ENCODE measurements around the gene PDIA5. TPM values are rescaled to one million over a fixed set of nuclear protein-coding genes. Genes with fewer than 3 reads are reported as not detected.

The PDIA5 gene
- total RNA-seq, 2 experiments from 2014 or later, result 8.1 to 11.7 TPM

DNA sequence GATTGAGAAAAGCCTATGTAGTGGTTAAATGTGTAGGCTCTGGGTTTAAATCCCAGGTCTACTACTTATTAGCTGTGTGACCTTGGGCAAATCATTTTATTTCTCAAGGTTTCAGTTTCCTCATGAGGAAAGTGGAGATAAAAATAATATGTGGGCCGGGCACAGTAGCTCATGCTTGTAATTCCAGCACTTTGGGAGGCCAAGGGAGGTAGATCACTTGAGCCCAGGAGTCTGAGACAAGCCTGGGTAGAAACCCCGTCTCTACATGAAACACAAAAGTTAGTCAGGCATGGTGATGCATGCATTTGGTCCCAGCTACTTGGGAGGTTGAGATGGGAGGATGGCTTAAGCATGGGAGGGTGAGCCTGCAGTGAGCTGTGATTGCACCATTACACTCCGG lies 47.7 kb upstream of the PDIA5 start:
- no peak overlapping the region for H2AFZ ChIP-seq (ENCODE audit: low read length)
- H4K20me1 ChIP-seq (ENCODE audit: insufficient read depth, low read length), result no peaks in the 10 kb centered on the region
- no peak overlapping the region for H3K27ac ChIP-seq (ENCODE audit: low read depth, low read length, poor library complexity, severe bottlenecking)
- H3K4me3 ChIP-seq (ENCODE audit: low read depth, low read length, poor library complexity, severe bottlenecking), result no peak overlapping the region
- TF ChIP-seq EZH2phosphoT487 (IDR thresholded peaks at IDR 0.05; ENCODE audit: borderline replicate concordance, low read depth, low read length), result no peak
- TF ChIP-seq, protein P1, sequence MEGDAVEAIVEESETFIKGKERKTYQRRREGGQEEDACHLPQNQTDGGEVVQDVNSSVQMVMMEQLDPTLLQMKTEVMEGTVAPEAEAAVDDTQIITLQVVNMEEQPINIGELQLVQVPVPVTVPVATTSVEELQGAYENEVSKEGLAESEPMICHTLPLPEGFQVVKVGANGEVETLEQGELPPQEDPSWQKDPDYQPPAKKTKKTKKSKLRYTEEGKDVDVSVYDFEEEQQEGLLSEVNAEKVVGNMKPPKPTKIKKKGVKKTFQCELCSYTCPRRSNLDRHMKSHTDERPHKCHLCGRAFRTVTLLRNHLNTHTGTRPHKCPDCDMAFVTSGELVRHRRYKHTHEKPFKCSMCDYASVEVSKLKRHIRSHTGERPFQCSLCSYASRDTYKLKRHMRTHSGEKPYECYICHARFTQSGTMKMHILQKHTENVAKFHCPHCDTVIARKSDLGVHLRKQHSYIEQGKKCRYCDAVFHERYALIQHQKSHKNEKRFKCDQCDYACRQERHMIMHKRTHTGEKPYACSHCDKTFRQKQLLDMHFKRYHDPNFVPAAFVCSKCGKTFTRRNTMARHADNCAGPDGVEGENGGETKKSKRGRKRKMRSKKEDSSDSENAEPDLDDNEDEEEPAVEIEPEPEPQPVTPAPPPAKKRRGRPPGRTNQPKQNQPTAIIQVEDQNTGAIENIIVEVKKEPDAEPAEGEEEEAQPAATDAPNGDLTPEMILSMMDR (conservative IDR thresholded peaks at IDR 0.05; ENCODE audit: low read length), result no peak
- ChIA-PET POLR2A (interaction anchor here (1.0 kb wide), 1 partner anchor 23 kb away, joined by 3 read pairs; no protein-coding TSS in a partner anchor), CTCF (ENCODE audit: unreplicated experiment) (no interaction called here)
- no peaks in the 10 kb centered on the region for H3K9me3 ChIP-seq (ENCODE audit: low read length)
- H3K4me2 ChIP-seq (ENCODE audit: low read length), result no peak overlapping the region
- no peaks in the 10 kb centered on the region for H3K79me2 ChIP-seq (ENCODE audit: insufficient read depth, low read depth, low read length)
- H3K4me1 ChIP-seq (ENCODE audit: insufficient read depth, low read length, poor library complexity, severe bottlenecking), result no peaks in the 10 kb centered on the region
- BruUV-seq (replicated peaks), result no TSS peak
- no peaks in the 10 kb centered on the region for H3K9me2 ChIP-seq (ENCODE audit: insufficient read depth, low read length)
- no peak for DNase-seq (ENCODE audit: low spot score)
- intact Hi-C loops (cut with micrococcal nuclease; ENCODE audit: unreplicated experiment), result no loop called here
- H3K36me3 ChIP-seq (ENCODE audit: insufficient read depth, low read length), result no peaks in the 10 kb centered on the region

DNA sequence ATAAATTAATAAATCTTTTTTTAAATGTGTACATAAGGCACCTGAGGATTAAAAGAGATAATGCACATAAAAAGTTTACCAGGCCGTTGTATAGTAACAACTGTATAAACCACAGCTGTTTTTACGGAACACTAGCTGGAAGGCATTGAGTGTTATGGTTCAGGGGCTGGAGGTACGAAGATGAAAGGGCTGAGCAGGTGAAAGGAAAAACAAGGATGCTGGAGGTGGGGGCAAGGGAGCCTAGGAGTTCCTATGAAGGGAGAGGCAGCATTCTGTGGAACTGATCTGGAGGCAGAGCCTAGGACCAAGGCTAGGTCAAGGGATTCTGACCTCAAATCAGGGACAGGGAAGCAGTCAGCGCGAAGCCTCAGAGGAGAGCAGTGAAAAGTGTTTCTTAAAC lies 47.2 kb upstream of the PDIA5 start:
- H3K36me3 ChIP-seq (ENCODE audit: insufficient read depth, low read length), result no peaks in the 10 kb centered on the region
- H3K4me2 ChIP-seq (ENCODE audit: low read length), result no peak overlapping the region
- no TSS peak for BruUV-seq (replicated peaks)
- H3K9me2 ChIP-seq (ENCODE audit: insufficient read depth, low read length), result no peaks in the 10 kb centered on the region
- no peaks in the 10 kb centered on the region for H3K9me3 ChIP-seq (ENCODE audit: low read length)
- H2AFZ ChIP-seq (ENCODE audit: low read length), result no peak overlapping the region
- no peaks in the 10 kb centered on the region for H3K79me2 ChIP-seq (ENCODE audit: insufficient read depth, low read depth, low read length)
- DNase-seq (ENCODE audit: low spot score), result no peak
- TF ChIP-seq, protein P1 (conservative IDR thresholded peaks at IDR 0.05; ENCODE audit: low read length), result no peak
- TF ChIP-seq EZH2phosphoT487 (IDR thresholded peaks at IDR 0.05; ENCODE audit: borderline replicate concordance, low read depth, low read length), result no peak
- no peaks in the 10 kb centered on the region for H3K4me1 ChIP-seq (ENCODE audit: insufficient read depth, low read length, poor library complexity, severe bottlenecking)
- no peak overlapping the region for H3K4me3 ChIP-seq (ENCODE audit: low read depth, low read length, poor library complexity, severe bottlenecking)
- CTCF ChIA-PET (ENCODE audit: unreplicated experiment), result no interaction called here
- H3K27ac ChIP-seq (ENCODE audit: low read depth, low read length, poor library complexity, severe bottlenecking), result no peak overlapping the region
- POLR2A ChIA-PET, result interaction anchor here (1.0 kb wide), 1 partner anchor 24 kb away, joined by 3 read pairs; no protein-coding TSS in a partner anchor
- intact Hi-C loops (cut with micrococcal nuclease; ENCODE audit: unreplicated experiment), result no loop called here
- H4K20me1 ChIP-seq (ENCODE audit: insufficient read depth, low read length), result no peaks in the 10 kb centered on the region

DNA sequence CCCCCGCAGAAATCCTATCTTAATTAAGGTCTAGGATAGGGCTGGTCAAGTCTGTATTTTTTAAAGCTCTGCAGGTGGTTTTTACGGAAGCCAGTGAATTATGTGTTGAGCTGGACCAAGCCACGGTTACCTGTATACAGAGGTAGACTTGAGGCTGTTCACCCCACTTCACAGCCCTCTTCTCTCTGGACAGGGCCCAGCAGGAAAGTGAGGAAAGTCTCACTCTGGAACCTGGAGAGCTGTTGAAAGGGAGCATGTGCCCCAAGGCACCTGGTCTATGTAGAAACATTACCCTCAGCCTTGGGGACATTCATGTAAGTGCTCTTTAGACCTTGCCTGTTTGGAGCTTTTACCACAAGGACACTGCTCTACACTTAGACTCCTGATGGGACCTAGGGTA lies 46.1 kb upstream of the PDIA5 start:
- Histone ChIP-seq H3K9me3 (ENCODE audit: low read length) (no peaks in the 10 kb centered on the region), H3K4me1 (ENCODE audit: insufficient read depth, low read length, poor library complexity, severe bottlenecking) (no peaks in the 10 kb centered on the region), H4K20me1 (ENCODE audit: insufficient read depth, low read length) (no peaks in the 10 kb centered on the region), H3K27ac (ENCODE audit: low read depth, low read length, poor library complexity, severe bottlenecking) (no peak overlapping the region), H3K36me3 (ENCODE audit: insufficient read depth, low read length) (no peaks in the 10 kb centered on the region), H3K4me2 (ENCODE audit: low read length) (no peak overlapping the region), H3K4me3 (ENCODE audit: low read depth, low read length, poor library complexity, severe bottlenecking) (no peak overlapping the region), H3K79me2 (ENCODE audit: insufficient read depth, low read depth, low read length) (no peaks in the 10 kb centered on the region), H3K9me2 (ENCODE audit: insufficient read depth, low read length) (no peaks in the 10 kb centered on the region), H2AFZ (ENCODE audit: low read length) (no peak overlapping the region)
- BruUV-seq (replicated peaks), result no TSS peak
- POLR2A ChIA-PET, result no interaction called here
- CTCF ChIA-PET (ENCODE audit: unreplicated experiment), result no interaction called here
- DNase-seq (ENCODE audit: low spot score), result no peak
- no peak for TF ChIP-seq EZH2phosphoT487 (IDR thresholded peaks at IDR 0.05; ENCODE audit: borderline replicate concordance, low read depth, low read length)
- TF ChIP-seq, protein P1 (conservative IDR thresholded peaks at IDR 0.05; ENCODE audit: low read length), result no peak
- intact Hi-C loops (cut with micrococcal nuclease; ENCODE audit: unreplicated experiment), result loop anchor here (10.0 kb wide), 1 partner anchor 156 kb away; no protein-coding TSS in a partner anchor
